Nephron (organoid): ENCODE measurements around the gene CD151.

Experiments used
- H3K27ac Mint-ChIP-seq, 3 experiments: 2 replicates each; pipeline ENCODE4 v1.8.0; 2020; ENCODE audit warnings: mixed read lengths in 3 of 3, mild to moderate bottlenecking in 2 of 3, moderate library complexity in 1 of 3
- H3K27me3 Mint-ChIP-seq: 2 replicates; pipeline ENCODE4 v1.8.0; 2021; ENCODE audit warnings: low read depth, mild to moderate bottlenecking, moderate library complexity, mixed read lengths
- H3K36me3 Mint-ChIP-seq: 2 replicates; pipeline ENCODE4 v1.8.0; 2020; ENCODE audit warnings: low read depth, mixed read lengths
- H3K4me1 Mint-ChIP-seq: 2 replicates; pipeline ENCODE4 v1.8.0; 2020; ENCODE audit warnings: mixed read lengths
- H3K4me3 Mint-ChIP-seq, 3 experiments: 2 replicates each; pipeline ENCODE4 v1.8.0; 2020; ENCODE audit warnings: mild to moderate bottlenecking in 3 of 3, mixed read lengths in 3 of 3, moderate library complexity in 2 of 3
- H3K9me3 Mint-ChIP-seq: 2 replicates; pipeline ENCODE4 v1.8.0; 2020; ENCODE audit warnings: mixed read lengths
- CTCF ChIP-seq, 3 experiments: fragments of 200-600 bp; sonication (generic); IDR thresholded peaks; one replicate each; pipeline ENCODE4 v1.5.0; 2021; ENCODE audit warnings: antibody characterized with exemption in 3 of 3; ENCODE audit not compliant: unreplicated experiment in 3 of 3

The CD151 gene

GRCh38 chr11:804599-804964 lies 28.2 kb upstream of the CD151 start:
- no peaks in the 10 kb centered on the region for H3K27me3 Mint-ChIP-seq
- H3K4me3 Mint-ChIP-seq, result peak overlapping the region; percentile 79 to 84 (median 81)
- no peaks in the 10 kb centered on the region for H3K9me3 Mint-ChIP-seq
- H3K27ac Mint-ChIP-seq, result peak overlapping the region in 1 of 3 experiments; percentile 39
- H3K36me3 Mint-ChIP-seq, result no peaks in the 10 kb centered on the region
- TF ChIP-seq CTCF (IDR thresholded peaks at IDR 0.05; ENCODE audit: unreplicated experiment in 3 of 3), result no peak
- H3K4me1 Mint-ChIP-seq, result peaks cover 10% of the 10 kb centered on the region

GRCh38 chr11:808427-809286 lies 24.1 kb upstream of the CD151 start:
- Mint-ChIP-seq H3K4me1 (peaks cover 20% of the 10 kb centered on the region), H3K27me3 (no peaks in the 10 kb centered on the region), H3K4me3 (peak overlapping the region; percentile 90 to 94 (median 92)), H3K9me3 (no peaks in the 10 kb centered on the region), H3K36me3 (peaks cover 19% of the 10 kb centered on the region), H3K27ac (peak overlapping the region; percentile 99 to 100 (median 99))
- TF ChIP-seq CTCF (IDR thresholded peaks at IDR 0.05; ENCODE audit: unreplicated experiment in 3 of 3), result no peak

GRCh38 chr11:809287-810039 lies 23.3 kb upstream of the CD151 start, which contains the start of gene RPLP2:
RPLP2 (plus strand) TSS chr11:809967; CDS start chr11:810235, 268 bp downstream.
- H3K27ac Mint-ChIP-seq, result peak within 1 kb of the TSS; percentile 99 to 100 (median 99)
- H3K27me3 Mint-ChIP-seq, result no peaks in the 10 kb centered on the region
- no peak for TF ChIP-seq CTCF (IDR thresholded peaks at IDR 0.05; ENCODE audit: unreplicated experiment in 3 of 3)

GRCh38 chr11:810040-810567 lies 22.6 kb upstream of the CD151 start:
- peak in 1 of 3 experiments; percentile 12 for TF ChIP-seq CTCF (IDR thresholded peaks at IDR 0.05; ENCODE audit: unreplicated experiment in 3 of 3)
- Mint-ChIP-seq H3K27me3 (no peaks in the 10 kb centered on the region), H3K27ac (peak overlapping the region; percentile 99 to 100 (median 99)), H3K4me3 (peak overlapping the region; percentile 90 to 94 (median 92)), H3K36me3 (peaks cover 22% of the 10 kb centered on the region), H3K4me1 (peaks cover 20% of the 10 kb centered on the region), H3K9me3 (no peaks in the 10 kb centered on the region)

More at GRCh38 chr11:809287-810039, 23.3 kb upstream of the CD151 start, which contains the start of gene RPLP2:
- Mint-ChIP-seq H3K4me3 (peak within 1 kb of the TSS; percentile 90 to 94 (median 92)), H3K4me1 (peaks cover 20% of the 10 kb centered on the region), H3K36me3 (peaks cover 22% of the 10 kb centered on the region), H3K9me3 (no peaks in the 10 kb centered on the region)

GRCh38 chr11:811446-812245 lies 21.1 kb upstream of the CD151 start:
- Mint-ChIP-seq H3K27ac (peak overlapping the region in 1 of 3 experiments; percentile 70), H3K4me3 (peak overlapping the region; percentile 87 to 90 (median 87))

More at GRCh38 chr11:811446-812245, 21.1 kb upstream of the CD151 start:
- H3K4me1 Mint-ChIP-seq, result peaks cover 20% of the 10 kb centered on the region
- peaks cover 3% of the 10 kb centered on the region for H3K27me3 Mint-ChIP-seq
- peaks cover 22% of the 10 kb centered on the region for H3K36me3 Mint-ChIP-seq
- no peak for TF ChIP-seq CTCF (IDR thresholded peaks at IDR 0.05; ENCODE audit: unreplicated experiment in 3 of 3)
- no peaks in the 10 kb centered on the region for H3K9me3 Mint-ChIP-seq
